ENCODE measurements around the gene FLYWCH2.

The FLYWCH2 gene

DNA sequence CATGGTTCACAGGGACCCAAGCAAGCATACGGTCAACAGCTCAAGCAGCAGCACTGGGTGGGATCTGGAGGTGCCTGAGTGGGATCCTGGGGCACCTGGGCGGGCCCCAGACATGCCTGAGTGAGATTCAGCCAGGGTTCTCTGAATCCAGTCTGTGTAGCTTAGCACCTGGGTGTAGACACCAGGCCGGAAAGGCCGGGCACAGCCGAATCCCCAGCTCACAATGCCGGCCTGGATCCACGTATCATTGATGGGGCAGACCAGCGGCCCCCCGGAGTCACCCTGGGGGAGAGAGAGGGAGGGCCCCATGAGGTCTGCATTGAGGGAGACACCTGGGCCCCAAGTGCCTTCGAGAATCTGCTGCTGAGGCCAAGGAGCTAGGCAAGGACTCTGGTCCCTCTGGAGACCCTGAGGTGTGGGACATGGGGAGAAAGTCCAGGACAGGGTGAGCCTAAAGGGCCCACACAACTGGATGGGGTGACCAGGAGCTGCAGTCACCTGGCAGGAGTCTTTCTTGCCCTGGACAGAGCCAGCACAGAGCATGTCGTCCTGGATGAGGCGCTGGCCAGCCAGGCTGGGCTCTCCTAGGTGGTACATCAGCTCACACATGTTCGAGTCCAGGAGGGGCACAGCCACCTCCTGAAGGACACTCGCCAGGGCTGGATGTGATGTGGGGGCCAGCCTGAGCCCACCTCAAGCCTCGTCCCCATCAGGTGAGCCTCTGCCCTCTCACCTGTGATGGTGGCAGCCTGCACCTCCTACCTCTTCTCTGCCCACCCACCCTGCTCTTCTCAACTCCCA, 43.2 kb upstream of the FLYWCH2 start:
- H3K79me2 ChIP-seq (ENCODE audit: insufficient read depth, low read length) = no peaks in the 10 kb centered on the region
- no peak overlapping the region for H3K4me2 ChIP-seq (ENCODE audit: insufficient read depth, low read length)
- H2AFZ ChIP-seq (ENCODE audit: low read depth, low read length) = no peak overlapping the region
- no peak overlapping the region for H3K4me3 ChIP-seq (ENCODE audit: low read depth in 1 of 2, low read length in 2 of 2)
- no peak for ATAC-seq (ENCODE audit: insufficient read depth, low read depth)
- no peaks in the 10 kb centered on the region for H3K9me3 ChIP-seq (ENCODE audit: insufficient read depth, low read length, severe bottlenecking)
- no peak for TF ChIP-seq EZH2 (IDR thresholded peaks at IDR 0.05; ENCODE audit: borderline replicate concordance, low read depth, low read length, severe bottlenecking)
- no peak overlapping the region for H3K9ac ChIP-seq (ENCODE audit: low read depth, low read length)
- no peaks in the 10 kb centered on the region for H3K36me3 ChIP-seq (ENCODE audit: insufficient read depth, low read length)
- no peaks in the 10 kb centered on the region for H4K20me1 ChIP-seq (ENCODE audit: insufficient read depth, low read length)
- no peaks in the 10 kb centered on the region for H3K4me1 ChIP-seq (ENCODE audit: insufficient read depth, low read length)
- DNase-seq = no peak
- no peak overlapping the region for H3K27ac ChIP-seq (ENCODE audit: low read length)
- H3K27me3 ChIP-seq (ENCODE audit: insufficient read depth, low read length, poor library complexity) = no peaks in the 10 kb centered on the region

DNA sequence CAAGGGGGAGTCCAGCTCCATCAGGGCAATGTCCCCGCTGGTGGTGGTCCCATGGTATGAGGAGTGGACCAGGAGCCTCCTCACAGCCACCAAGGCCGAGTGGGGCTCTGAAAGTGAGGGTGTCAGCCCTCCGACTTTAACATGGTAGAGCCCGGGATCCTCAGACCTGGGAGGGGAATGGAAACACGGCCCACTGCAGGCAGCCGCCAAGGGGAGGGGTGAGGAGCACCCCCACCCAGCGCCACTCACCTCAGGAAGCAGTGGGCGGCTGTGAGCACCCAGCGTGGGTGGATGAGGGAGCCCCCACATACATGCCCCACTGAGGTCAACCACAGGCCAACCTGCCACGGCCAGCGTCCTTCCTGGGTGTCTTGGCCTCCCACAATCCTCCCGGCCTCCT, 42.1 kb upstream of the FLYWCH2 start:
- Histone ChIP-seq H3K9ac (ENCODE audit: low read depth, low read length) (no peak overlapping the region), H3K4me3 (ENCODE audit: low read depth in 1 of 2, low read length in 2 of 2) (no peak overlapping the region), H3K4me2 (ENCODE audit: insufficient read depth, low read length) (no peak overlapping the region), H4K20me1 (ENCODE audit: insufficient read depth, low read length) (no peaks in the 10 kb centered on the region), H3K4me1 (ENCODE audit: insufficient read depth, low read length) (no peaks in the 10 kb centered on the region), H3K79me2 (ENCODE audit: insufficient read depth, low read length) (no peaks in the 10 kb centered on the region), H3K27me3 (ENCODE audit: insufficient read depth, low read length, poor library complexity) (no peaks in the 10 kb centered on the region), H2AFZ (ENCODE audit: low read depth, low read length) (no peak overlapping the region), H3K27ac (ENCODE audit: low read length) (no peak overlapping the region), H3K9me3 (ENCODE audit: insufficient read depth, low read length, severe bottlenecking) (no peaks in the 10 kb centered on the region), H3K36me3 (ENCODE audit: insufficient read depth, low read length) (no peaks in the 10 kb centered on the region)
- DNase-seq (no peak), ATAC-seq (ENCODE audit: insufficient read depth, low read depth) (no peak)
- no peak for TF ChIP-seq EZH2 (IDR thresholded peaks at IDR 0.05; ENCODE audit: borderline replicate concordance, low read depth, low read length, severe bottlenecking)
- TF ChIP-seq, protein P1, sequence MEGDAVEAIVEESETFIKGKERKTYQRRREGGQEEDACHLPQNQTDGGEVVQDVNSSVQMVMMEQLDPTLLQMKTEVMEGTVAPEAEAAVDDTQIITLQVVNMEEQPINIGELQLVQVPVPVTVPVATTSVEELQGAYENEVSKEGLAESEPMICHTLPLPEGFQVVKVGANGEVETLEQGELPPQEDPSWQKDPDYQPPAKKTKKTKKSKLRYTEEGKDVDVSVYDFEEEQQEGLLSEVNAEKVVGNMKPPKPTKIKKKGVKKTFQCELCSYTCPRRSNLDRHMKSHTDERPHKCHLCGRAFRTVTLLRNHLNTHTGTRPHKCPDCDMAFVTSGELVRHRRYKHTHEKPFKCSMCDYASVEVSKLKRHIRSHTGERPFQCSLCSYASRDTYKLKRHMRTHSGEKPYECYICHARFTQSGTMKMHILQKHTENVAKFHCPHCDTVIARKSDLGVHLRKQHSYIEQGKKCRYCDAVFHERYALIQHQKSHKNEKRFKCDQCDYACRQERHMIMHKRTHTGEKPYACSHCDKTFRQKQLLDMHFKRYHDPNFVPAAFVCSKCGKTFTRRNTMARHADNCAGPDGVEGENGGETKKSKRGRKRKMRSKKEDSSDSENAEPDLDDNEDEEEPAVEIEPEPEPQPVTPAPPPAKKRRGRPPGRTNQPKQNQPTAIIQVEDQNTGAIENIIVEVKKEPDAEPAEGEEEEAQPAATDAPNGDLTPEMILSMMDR (IDR thresholded peaks at IDR 0.05; ENCODE audit: borderline replicate concordance, extremely low read depth, low read length, poor library complexity, severe bottlenecking) = no peak

DNA sequence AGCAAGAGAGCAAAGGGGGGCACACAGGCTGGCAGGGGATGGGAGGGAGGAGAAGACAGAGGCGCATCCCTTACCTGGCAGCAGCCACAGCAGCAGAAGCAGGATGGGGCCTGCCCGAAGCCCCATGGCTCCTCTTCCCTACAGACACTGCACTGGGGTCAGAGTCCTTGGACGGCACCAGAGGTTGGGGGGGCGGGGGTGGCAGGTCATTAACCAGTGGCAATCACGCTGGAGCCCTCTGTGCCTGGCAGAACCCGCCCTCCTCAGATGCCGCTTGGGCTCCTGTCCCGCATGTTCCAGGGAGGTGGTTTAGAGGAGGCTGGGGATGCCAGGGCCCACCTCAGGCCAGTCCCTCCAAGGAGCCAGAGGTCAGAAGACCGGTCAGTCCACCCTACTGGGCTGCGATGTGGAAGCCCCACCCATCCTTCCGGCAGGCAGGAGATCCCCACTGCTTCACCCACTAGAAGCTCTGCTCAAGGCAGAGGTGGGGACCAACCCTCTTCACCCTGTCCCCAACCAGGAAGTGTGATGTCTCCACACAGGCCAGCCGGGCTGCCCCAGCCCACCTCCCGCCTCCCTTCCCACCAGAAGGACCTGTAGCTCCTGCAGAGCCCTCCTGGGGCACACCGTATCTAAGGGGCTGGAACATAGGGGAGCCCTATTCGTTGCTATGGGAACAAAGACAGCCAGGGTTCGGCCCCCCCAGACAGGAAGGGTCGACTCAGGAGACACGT, 41.2 kb upstream of the FLYWCH2 start:
- DNase-seq (no peak), ATAC-seq (ENCODE audit: insufficient read depth, low read depth) (no peak)
- no peak overlapping the region for H2AFZ ChIP-seq (ENCODE audit: low read depth, low read length)
- H3K4me2 ChIP-seq (ENCODE audit: insufficient read depth, low read length) = no peak overlapping the region
- H3K4me3 ChIP-seq (ENCODE audit: low read depth in 1 of 2, low read length in 2 of 2) = no peak overlapping the region
- H3K27ac ChIP-seq (ENCODE audit: low read length) = no peak overlapping the region
- TF ChIP-seq, protein P1 (IDR thresholded peaks at IDR 0.05; ENCODE audit: borderline replicate concordance, extremely low read depth, low read length, poor library complexity, severe bottlenecking) = no peak
- TF ChIP-seq EZH2 (IDR thresholded peaks at IDR 0.05; ENCODE audit: borderline replicate concordance, low read depth, low read length, severe bottlenecking) = no peak
- no peaks in the 10 kb centered on the region for H3K9me3 ChIP-seq (ENCODE audit: insufficient read depth, low read length, severe bottlenecking)
- H3K27me3 ChIP-seq (ENCODE audit: insufficient read depth, low read length, poor library complexity) = no peaks in the 10 kb centered on the region
- H3K36me3 ChIP-seq (ENCODE audit: insufficient read depth, low read length) = no peaks in the 10 kb centered on the region
- H3K4me1 ChIP-seq (ENCODE audit: insufficient read depth, low read length) = no peaks in the 10 kb centered on the region
- H3K79me2 ChIP-seq (ENCODE audit: insufficient read depth, low read length) = no peaks in the 10 kb centered on the region
- H4K20me1 ChIP-seq (ENCODE audit: insufficient read depth, low read length) = no peaks in the 10 kb centered on the region
- no peak overlapping the region for H3K9ac ChIP-seq (ENCODE audit: low read depth, low read length)

DNA sequence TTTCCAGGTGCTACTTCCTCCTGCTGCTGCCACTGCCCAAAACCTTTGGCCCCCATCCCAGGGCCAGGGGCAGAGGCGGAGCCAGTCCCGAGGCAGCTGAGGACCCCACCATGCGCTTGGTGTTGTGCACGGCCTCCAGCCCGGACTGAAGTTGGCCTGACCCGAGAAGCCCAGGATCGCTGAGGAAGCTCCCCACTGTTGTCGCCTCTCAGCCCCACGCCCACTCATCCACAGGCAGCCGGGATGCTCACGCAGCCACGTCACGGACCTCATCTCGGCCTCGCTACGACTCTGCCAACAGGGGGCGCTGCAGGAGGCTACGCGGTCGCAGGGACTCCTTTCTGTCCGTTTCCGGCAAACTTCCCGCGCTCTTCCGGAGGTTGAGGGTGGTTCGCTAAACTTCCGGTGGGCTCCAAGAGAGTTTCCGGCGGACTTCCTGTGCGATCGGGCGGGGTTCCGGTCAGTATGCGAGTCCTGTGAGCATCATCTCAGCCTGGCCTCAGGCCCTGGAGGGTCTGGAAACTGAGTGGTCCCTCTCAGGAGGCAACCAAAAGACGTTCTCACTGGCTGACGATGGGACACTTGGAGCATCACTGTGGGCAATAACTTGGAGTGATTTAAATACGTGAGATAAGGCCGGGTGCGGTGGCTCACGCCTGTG, 40.5 kb upstream of the FLYWCH2 start:
- Histone ChIP-seq H3K27me3 (ENCODE audit: insufficient read depth, low read length, poor library complexity) (peaks cover 4% of the 10 kb centered on the region), H3K79me2 (ENCODE audit: insufficient read depth, low read length) (no peaks in the 10 kb centered on the region), H3K4me1 (ENCODE audit: insufficient read depth, low read length) (no peaks in the 10 kb centered on the region), H3K9ac (ENCODE audit: low read depth, low read length) (no peak overlapping the region), H3K36me3 (ENCODE audit: insufficient read depth, low read length) (no peaks in the 10 kb centered on the region), H3K4me3 (ENCODE audit: low read depth in 1 of 2, low read length in 2 of 2) (no peak overlapping the region), H3K27ac (ENCODE audit: low read length) (no peak overlapping the region), H2AFZ (ENCODE audit: low read depth, low read length) (no peak overlapping the region), H3K4me2 (ENCODE audit: insufficient read depth, low read length) (no peak overlapping the region), H3K9me3 (ENCODE audit: insufficient read depth, low read length, severe bottlenecking) (no peaks in the 10 kb centered on the region), H4K20me1 (ENCODE audit: insufficient read depth, low read length) (no peaks in the 10 kb centered on the region)
- DNase-seq = peak; percentile 22
- TF ChIP-seq, protein P1 (IDR thresholded peaks at IDR 0.05; ENCODE audit: borderline replicate concordance, extremely low read depth, low read length, poor library complexity, severe bottlenecking) = peak; percentile 68
- TF ChIP-seq EZH2 (IDR thresholded peaks at IDR 0.05; ENCODE audit: borderline replicate concordance, low read depth, low read length, severe bottlenecking) = no peak
- no peak for ATAC-seq (ENCODE audit: insufficient read depth, low read depth)

Data from DND-41 (cell line).